ENCODE data around the gene AGAP3.

Gene AGAP3

GRCh38 chr7:151124899-151125399 is 38.7 kb downstream of the AGAP3 start:
- no peak for DNase-seq

GRCh38 chr7:151125470-151125845 is 39.2 kb downstream of the AGAP3 start:
- DNase-seq, result no peak

GRCh38 chr7:151125846-151126481 is 39.7 kb downstream of the AGAP3 start:
- no peak for DNase-seq

GRCh38 chr7:151126491-151127137 is 40.3 kb downstream of the AGAP3 start:
- DNase-seq, result no peak

- DNase-seq, result no peak
Measured at GRCh38 chr7:151128144-151128543, 41.9 kb downstream of the AGAP3 start.

- no peak for DNase-seq
Measured at GRCh38 chr7:151128716-151129115, 42.4 kb downstream of the AGAP3 start.

GRCh38 chr7:151129117-151129959 is 43.1 kb downstream of the AGAP3 start:
- DNase-seq, result no peak

GRCh38 chr7:151129960-151130591 is 43.8 kb downstream of the AGAP3 start:
- no peak for DNase-seq

- no peak for DNase-seq
Measured at GRCh38 chr7:151130741-151131157, 44.5 kb downstream of the AGAP3 start.

- DNase-seq, result no peak
Measured at GRCh38 chr7:151131224-151131591, 44.9 kb downstream of the AGAP3 start.

GRCh38 chr7:151131592-151132293 is 45.5 kb downstream of the AGAP3 start:
- DNase-seq, result no peak

- no peak for DNase-seq
Measured at GRCh38 chr7:151132461-151133205, 46.4 kb downstream of the AGAP3 start.

GRCh38 chr7:151133266-151133985 is 47.2 kb downstream of the AGAP3 start:
- DNase-seq, result no peak

- DNase-seq, result no peak
Measured at GRCh38 chr7:151133986-151134742, 47.9 kb downstream of the AGAP3 start.

- no peak for DNase-seq
Measured at GRCh38 chr7:151134743-151135524, 48.7 kb downstream of the AGAP3 start.

GRCh38 chr7:151135525-151135845 is 49.2 kb downstream of the AGAP3 start:
- DNase-seq, result no peak

GRCh38 chr7:151135866-151136843 is 49.9 kb downstream of the AGAP3 start:
- no peak for DNase-seq

GRCh38 chr7:151137076-151137675 is 50.9 kb downstream of the AGAP3 start:
- DNase-seq, result no peak

All from activated CD8-positive, alpha-beta memory T cell treated with anti-CD3 and anti-CD28 coated beads for 24 hours (primary cell).